GM19372 (cell line): ENCODE measurements around the gene DCTN4.
"Not testable (repeated sequence)": the region's sequence is repeated elsewhere in the genome, so short reads cannot be mapped to it uniquely, and the experiment has no call there.

Experiments
- ATAC-seq: cut with Tn5 transposase; IDR thresholded peaks from one replicate; pipeline ENCODE4 v1.9.1; 2021; ENCODE audit warnings: mild to moderate bottlenecking, low read depth, moderate library complexity; ENCODE audit not compliant: unreplicated experiment

DCTN4 gene

DNA sequence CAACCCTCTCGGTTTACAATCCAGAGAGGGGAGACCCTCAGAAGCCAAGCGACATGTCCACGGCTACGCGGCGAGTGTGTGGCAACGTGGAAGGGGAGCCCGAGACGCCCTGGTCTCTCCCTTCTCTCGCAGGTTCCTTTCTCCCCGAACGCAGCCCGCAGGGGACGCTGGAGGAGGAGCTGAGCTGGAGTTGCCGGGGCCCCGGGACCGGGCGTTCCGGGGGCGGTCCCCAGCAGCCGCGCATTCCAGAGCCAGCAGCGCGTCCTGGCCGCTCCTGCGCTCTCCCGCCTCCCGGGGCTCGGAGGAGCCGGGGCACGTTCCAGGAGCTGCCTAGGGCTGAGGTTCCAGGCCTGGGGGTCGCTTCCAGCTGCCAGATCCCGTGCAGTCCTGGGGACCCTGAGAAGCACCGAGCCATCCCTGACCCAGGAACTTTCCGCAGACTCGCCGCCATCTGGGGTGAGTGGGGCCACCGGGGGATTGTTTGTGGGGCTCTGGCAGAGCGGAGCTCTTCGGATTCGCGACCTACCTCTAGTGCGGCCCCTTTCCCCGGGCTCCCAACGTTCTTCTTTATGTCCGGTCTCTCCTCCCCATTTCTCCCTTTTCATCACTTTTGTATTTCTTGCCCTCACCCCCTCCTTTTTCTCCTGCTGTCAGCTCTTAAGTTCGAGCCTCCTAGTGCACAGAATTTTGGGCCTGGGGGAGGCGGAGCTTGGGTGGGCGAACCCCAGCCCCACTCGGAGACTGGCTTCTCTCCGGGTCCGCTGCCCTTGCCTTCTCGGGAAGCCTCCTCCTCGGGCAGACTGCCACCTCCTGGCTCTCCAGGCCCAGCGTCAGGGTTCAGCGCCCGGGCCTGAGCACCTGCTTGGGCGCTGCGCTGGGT lies 19.9 kb upstream of the DCTN4 start, which contains the start of gene SMIM3:
Gene SMIM3, plus strand, starts transcription at position 241 of the 880 bp plus-strand sequence. CDS start 16,684 bp downstream, outside the sequence.
- ATAC-seq, result no peak

DNA sequence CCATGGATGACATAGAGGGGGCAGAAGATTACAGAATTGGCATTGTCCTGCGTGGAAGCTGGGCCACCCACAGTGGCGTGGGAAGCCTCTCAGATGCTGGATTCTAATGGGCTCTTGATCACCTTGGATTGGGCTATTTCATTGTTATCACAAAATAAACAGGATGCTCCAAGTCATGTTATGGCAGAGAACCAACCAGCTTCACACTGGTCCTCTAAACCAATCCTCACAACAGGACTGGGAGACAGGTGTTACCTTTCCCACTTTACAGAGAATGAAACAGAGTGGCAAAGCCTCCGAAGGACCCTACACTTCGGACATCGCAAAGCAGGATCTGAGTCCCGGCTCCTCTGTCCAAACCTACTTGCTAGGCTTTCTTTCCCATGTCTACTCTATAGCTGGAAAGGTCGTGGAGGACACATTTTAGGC lies 19.3 kb upstream of the DCTN4 start:
- ATAC-seq, result no peak

- no peak for ATAC-seq
These were observed 18.9 kb upstream of the DCTN4 start for GRCh38 chr5:150777685-150778084.

- no peak for ATAC-seq
These were observed 15.3 kb upstream of the DCTN4 start for GRCh38 chr5:150774145-150774544.

GRCh38 chr5:150771034-150771795 lies 12.4 kb upstream of the DCTN4 start:
- no peak for ATAC-seq

DNA sequence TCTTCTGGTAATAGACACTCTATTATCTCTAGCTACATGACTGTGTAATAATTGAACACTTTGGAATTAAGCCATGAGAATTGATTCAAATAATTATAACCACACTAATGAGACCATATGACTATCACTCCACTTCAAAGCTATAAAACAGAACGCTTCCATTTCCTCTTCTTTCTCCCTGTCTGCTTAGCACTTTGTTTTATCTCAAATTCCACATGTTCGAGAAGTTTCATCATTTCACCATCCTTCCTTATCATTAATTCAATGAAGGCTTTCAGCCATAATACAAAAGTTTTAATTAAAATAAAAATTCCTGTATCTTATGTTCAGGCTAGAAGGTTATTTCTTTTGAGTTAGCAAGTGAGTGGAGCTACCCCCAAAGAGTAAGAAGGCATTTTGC lies 7.4 kb upstream of the DCTN4 start:
- ATAC-seq, result no peak

DNA sequence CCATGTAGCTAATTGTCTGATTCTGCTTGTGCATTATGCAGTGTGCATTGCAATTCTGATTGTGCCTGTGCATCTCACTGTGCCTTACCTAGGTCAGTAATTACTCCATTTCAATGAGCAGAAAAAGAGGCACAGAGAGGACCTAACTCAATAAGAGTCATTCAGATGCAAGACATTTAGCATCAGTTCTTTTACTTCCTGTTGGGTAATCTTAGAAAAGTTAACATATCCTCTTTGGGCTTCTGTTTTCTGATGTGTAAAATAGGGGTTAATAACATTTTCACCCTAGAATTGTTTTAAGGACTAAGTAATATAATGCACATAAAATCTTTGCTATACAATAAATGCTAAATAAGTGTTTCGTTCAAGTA lies 7.0 kb upstream of the DCTN4 start:
- no peak for ATAC-seq

- ATAC-seq, result no peak
These were observed 6.4 kb upstream of the DCTN4 start for GRCh38 chr5:150765011-150765798.

DNA sequence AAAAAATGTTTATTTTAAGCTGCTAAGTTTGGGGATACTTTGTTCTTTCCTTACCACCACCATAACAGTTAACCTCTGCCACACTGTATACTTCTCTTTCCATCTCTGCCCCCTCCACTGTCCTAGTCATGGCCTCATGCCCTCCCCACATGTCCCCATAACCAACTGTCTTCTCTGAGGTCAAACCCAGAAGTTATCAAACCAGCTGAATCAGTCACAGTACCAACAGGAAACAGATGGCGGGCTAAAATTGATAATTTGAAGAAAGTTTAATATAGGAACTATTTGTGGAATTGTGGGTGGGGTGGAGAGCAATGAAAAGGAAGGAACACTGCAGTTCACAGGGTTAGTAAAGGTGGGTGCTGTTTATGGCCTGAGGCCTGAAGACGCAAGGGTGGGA lies 5.7 kb upstream of the DCTN4 start:
- no peak for ATAC-seq

GRCh38 chr5:150763023-150763769 lies 4.4 kb upstream of the DCTN4 start:
- no peak for ATAC-seq

- no peak for ATAC-seq
These were observed 3.4 kb upstream of the DCTN4 start for GRCh38 chr5:150762211-150762610.

DNA sequence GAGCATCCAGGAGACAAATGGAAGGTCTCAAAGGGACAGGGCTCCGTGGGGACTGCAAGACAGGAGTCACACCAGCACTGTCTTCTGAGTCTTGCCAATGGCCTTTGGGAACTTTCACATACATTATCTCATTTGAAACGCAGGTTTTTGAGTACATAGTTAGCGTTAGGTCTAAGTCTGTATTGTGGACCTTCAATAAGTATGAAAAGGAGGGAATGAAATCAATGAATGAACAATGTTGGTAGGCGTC lies 442 bp upstream of the DCTN4 start:
- no peak for ATAC-seq

DNA sequence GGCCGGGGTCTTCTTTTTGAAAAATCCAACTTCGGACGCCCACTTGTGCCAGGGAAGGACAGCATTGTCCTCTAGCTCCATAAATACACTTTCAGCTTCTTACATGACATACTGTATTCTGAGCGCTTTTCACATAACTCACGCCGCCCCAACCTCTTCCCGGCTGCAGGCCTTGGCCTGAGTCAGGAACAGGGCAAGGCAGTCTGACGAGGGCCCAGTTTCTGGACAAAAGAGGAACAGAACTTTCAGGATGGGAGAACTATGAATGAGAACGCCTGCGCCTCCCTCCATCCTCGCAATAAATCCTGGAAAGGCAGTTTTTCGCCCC lies 650 bp downstream of the DCTN4 start:
- peak; percentile 20 for ATAC-seq

GRCh38 chr5:150757087-150757649 lies 1.6 kb downstream of the DCTN4 start:
- ATAC-seq, result no peak

- no peak for ATAC-seq
These were observed 5.0 kb downstream of the DCTN4 start for GRCh38 chr5:150753863-150754262.

DNA sequence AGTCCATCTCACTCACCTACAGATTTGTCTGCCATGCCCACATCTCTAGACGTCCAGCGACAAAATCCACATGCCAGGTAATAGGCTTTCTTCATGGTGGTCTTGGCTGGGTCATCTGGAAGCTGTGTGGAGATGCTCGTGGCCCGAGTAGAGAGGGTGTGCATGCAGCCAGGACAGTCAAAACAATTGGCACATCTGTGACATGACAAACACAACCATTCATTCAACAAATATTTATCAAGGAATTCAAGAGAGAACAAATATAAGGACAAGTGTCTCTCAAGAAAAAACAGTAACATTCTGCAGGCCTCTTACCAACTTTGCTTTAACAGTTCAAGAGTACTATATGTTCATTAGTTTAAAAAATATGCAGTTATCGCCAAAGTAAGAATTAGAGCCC lies 5.4 kb downstream of the DCTN4 start:
- ATAC-seq, result no peak

- no peak for ATAC-seq
These were observed 7.5 kb downstream of the DCTN4 start for GRCh38 chr5:150751096-150751891.

DNA sequence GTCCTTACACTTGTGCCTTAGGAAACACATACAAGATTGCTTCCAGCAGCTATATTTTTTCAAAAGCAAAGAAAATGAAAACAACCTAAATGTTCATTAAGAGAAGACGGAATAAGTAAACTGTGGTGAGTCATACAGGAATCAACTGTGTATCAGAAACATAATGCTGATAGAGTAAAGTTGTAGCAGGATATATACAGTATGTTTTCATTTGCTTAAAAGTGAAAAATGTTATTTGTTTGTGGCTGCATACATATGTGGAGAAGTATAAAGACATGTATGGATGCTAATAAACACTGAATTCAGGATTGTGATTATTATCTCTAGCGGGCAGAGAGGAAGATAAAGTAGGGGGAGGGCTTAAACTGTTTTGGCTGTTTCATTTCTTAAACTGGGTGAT lies 8.3 kb downstream of the DCTN4 start:
- ATAC-seq, result no peak

GRCh38 chr5:150743142-150743488 lies 15.7 kb downstream of the DCTN4 start:
- ATAC-seq, result not testable (repeated sequence)
